Measurements from ENCODE around the gene OR2G3. TPM values are rescaled to one million over a fixed set of nuclear protein-coding genes. Genes with fewer than 3 reads are reported as not detected.

The OR2G3 gene
- not detected for total RNA-seq
- not detected for polyA plus RNA-seq

DNA sequence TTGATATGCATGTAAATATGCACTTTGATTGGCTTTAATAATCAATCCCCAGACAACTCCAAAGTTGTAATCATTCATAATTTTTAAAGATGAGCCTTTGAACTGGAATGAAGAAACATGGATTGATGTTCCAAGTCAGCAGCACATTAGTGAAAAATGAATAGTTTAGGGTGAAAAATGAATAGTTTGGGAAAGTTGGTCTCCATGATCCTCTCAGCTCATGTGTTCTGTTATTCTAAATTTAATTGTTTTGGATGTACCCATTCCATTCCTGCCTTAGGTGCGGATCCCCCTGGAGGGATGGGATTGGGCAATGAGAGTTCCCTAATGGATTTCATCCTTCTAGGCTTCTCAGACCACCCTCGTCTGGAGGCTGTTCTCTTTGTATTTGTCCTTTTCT is at the start of gene OR2G3:
Gene OR2G3, plus strand, starts transcription at position 301 of the 400 bp plus-strand sequence. Its CDS starts 0 bp downstream, at position 301.
- 73% methylated on average over 2 of the region's 2 CpGs for WGBS
- no peak within 1 kb of the TSS for H3K4me3 ChIP-seq (ENCODE audit: low read depth, low read length)
- no peak for DNase-seq (ENCODE audit: extremely low spot score)
- H3K36me3 ChIP-seq (ENCODE audit: insufficient read depth): no peaks in the 10 kb centered on the region
- no peak within 1 kb of the TSS for H3K27ac ChIP-seq (ENCODE audit: low read depth)
- H3K4me1 ChIP-seq (ENCODE audit: insufficient read depth): no peaks in the 10 kb centered on the region

DNA sequence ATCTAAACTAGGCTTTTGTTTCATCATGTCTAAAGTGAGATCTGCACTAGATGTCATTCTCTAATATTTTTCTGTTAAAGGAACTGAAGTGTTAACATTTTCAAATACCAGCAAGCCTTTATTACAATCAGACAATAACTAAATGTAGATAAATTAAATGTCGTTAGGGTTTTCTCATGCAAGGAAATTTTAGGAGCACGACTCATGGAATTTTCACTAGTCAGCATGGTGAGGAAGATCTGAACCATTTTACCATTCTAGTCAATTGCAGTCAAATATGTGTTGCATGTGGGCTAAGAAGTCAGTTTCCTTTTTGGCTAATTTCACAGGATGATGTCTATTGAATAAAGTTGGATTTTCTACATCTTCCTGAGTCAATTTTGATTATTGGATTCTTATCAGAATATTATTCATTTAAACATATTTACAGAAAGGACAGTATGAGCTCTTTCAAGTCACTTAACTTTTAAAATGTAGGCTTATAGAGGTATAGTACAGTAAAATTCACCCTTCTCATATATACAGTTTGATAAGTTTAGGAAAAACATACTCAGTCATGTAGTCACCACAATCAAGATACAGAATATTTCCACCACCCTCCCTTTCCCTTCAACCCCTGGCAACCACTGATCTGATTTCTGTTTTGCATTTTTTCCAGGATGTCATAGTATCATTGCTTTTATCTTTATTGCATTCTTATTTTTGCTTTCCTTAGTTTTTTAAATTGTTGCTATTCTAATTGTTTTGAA is 47.3 kb upstream of the OR2G3 start:
- WGBS: 63% methylated on average over 2 of the region's 2 CpGs
- DNase-seq (ENCODE audit: extremely low spot score): no peak
- no peak overlapping the region for H3K4me3 ChIP-seq (ENCODE audit: low read depth, low read length)
- H3K4me1 ChIP-seq (ENCODE audit: insufficient read depth): no peaks in the 10 kb centered on the region
- no peaks in the 10 kb centered on the region for H3K36me3 ChIP-seq (ENCODE audit: insufficient read depth)
- H3K27ac ChIP-seq (ENCODE audit: low read depth): no peak overlapping the region

DNA sequence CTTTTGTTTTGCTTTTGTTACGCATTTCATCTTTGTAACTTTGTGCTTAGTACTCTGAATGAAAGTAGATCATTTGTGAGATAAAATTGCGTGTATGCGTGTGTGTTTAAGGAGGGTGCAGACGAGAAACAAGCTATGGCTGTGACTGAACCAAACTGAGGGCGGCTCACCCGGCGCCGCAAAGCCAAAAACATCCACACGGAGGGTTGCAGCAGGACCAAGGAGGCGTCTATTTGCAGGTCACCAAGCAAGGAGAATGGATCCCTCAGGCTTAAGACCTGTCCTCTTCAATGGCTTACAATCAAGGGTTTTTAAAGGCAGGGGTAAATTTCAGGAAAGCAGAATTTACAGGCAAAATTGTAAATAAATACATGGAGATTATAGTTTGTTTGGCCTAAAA is 43.7 kb upstream of the OR2G3 start:
- H3K4me1 ChIP-seq (ENCODE audit: insufficient read depth): no peaks in the 10 kb centered on the region
- no peak overlapping the region for H3K27ac ChIP-seq (ENCODE audit: low read depth)
- H3K4me3 ChIP-seq (ENCODE audit: low read depth, low read length): no peak overlapping the region
- H3K36me3 ChIP-seq (ENCODE audit: insufficient read depth): no peaks in the 10 kb centered on the region
- no peak for DNase-seq (ENCODE audit: extremely low spot score)
- 71% methylated on average over 10 of the region's 10 CpGs for WGBS

DNA sequence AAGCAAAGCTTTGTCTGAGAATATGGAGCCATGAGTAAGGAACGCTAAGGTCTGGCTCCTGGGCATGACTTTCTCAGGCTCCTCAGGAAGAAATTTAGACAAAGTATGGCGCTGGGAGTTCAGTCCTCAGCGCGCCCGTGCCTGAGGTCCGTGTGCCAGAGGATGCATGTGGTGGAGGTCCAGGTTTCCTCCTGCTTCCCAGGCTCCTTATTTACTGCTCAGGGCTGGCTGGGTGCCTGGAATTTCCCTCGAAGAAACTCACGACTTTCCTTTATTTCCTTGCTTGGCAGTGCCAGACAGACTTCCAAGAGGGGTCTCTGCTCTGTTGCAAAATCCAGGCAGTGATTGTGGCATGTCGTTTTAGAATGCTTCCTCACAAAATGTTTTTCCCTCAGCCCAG is 43.2 kb upstream of the OR2G3 start:
- Histone ChIP-seq H3K27ac (ENCODE audit: low read depth) (no peak overlapping the region), H3K36me3 (ENCODE audit: insufficient read depth) (no peaks in the 10 kb centered on the region), H3K4me3 (ENCODE audit: low read depth, low read length) (no peak overlapping the region), H3K4me1 (ENCODE audit: insufficient read depth) (no peaks in the 10 kb centered on the region)
- WGBS: 52% methylated on average over 9 of the region's 9 CpGs
- DNase-seq (ENCODE audit: extremely low spot score): no peak

DNA sequence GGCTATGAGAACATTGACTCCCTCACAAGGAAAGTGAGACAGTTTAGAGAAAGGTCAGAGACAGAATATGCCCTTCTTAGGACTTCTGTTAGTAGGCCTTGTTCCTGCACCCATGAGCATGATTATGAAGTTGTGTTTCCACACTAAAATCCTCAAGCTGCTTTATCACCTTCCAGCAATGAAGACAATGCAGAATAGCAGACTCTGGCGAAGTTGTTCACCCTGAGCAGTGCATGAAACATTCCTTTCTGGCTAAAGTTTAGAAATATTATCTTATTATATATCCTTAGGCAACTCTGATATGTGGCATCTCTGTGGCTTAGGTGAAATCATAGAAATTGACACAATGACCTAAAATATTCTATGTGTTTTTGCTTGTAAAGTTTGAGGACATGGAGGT is 31.1 kb upstream of the OR2G3 start:
- no peaks in the 10 kb centered on the region for H3K4me1 ChIP-seq (ENCODE audit: insufficient read depth)
- H3K36me3 ChIP-seq (ENCODE audit: insufficient read depth): no peaks in the 10 kb centered on the region
- H3K4me3 ChIP-seq (ENCODE audit: low read depth, low read length): no peak overlapping the region
- no peak overlapping the region for H3K27ac ChIP-seq (ENCODE audit: low read depth)
- 53% methylated on average over 1 of the region's 1 CpG for WGBS
- no peak for DNase-seq (ENCODE audit: extremely low spot score)

DNA sequence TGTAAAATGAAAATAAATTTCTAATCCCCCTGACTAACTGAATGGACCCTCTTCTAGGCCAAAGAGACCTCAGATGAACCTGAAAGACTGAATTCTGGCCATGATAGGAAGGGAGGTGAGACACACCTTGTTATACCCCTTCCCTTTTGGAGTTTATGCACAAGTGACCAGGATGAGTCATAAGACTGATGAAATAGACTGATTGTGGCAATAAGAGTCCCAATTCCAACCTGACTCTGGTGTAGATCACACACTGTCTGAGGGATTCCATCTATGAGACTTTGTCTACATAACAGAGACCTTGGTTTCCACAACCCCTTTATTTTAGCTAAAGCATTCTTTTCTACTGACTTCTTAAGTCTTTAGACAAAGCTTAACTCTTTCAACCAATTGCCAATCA is 30.7 kb upstream of the OR2G3 start:
- Histone ChIP-seq H3K4me1 (ENCODE audit: insufficient read depth) (no peaks in the 10 kb centered on the region), H3K4me3 (ENCODE audit: low read depth, low read length) (no peak overlapping the region), H3K36me3 (ENCODE audit: insufficient read depth) (no peaks in the 10 kb centered on the region), H3K27ac (ENCODE audit: low read depth) (no peak overlapping the region)
- DNase-seq (ENCODE audit: extremely low spot score): no peak

DNA sequence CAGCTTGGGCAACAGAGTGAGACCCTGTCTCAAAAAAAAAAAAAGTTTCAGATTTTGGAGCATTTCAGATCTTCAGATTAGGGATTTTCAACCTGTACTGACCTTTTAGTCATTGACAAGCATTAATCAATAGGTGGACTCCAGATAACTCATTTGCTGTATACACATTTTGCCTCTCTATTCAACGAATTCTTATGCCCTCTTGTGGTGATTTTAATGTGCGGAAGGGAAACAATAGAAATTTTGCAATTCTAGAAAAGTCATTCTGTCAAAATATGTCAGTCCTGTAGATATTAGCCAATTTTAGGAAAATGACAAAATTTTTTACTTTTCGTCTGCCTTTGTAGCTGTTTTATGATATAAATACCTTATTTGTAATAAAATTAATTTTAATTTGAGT is 28.9 kb upstream of the OR2G3 start:
- Histone ChIP-seq H3K27ac (ENCODE audit: low read depth) (no peak overlapping the region), H3K4me3 (ENCODE audit: low read depth, low read length) (no peak overlapping the region), H3K4me1 (ENCODE audit: insufficient read depth) (no peaks in the 10 kb centered on the region), H3K36me3 (ENCODE audit: insufficient read depth) (no peaks in the 10 kb centered on the region)
- 56% methylated on average over 3 of the region's 3 CpGs for WGBS
- no peak for DNase-seq (ENCODE audit: extremely low spot score)

DNA sequence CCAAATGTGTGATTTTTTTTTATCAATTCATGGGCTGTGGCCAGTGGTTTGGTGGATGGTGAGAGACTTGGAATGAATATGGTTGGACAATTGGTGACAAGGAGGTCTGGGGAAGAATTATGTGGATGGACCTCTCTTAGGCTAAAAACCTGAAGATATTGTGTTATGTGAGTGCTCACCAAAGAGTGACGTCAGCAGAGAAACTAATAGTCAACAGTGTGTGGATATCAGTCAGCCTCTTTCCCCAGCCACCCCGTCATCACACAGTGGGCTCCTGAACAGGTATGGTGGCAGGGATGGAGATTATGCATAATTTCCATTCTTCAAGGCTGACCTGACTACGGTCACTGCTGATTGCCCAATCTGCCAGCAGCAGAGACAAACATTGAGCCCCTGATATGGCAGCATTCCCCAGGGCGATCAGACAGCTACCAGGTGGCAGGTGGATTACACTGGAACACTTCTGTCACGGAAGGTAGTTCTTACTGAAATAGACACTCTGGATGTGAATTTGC is 26.4 kb upstream of the OR2G3 start:
- no peaks in the 10 kb centered on the region for H3K4me1 ChIP-seq (ENCODE audit: insufficient read depth)
- DNase-seq (ENCODE audit: extremely low spot score): no peak
- H3K36me3 ChIP-seq (ENCODE audit: insufficient read depth): no peaks in the 10 kb centered on the region
- no peak overlapping the region for H3K27ac ChIP-seq (ENCODE audit: low read depth)
- WGBS: 84% methylated on average over 5 of the region's 5 CpGs
- no peak overlapping the region for H3K4me3 ChIP-seq (ENCODE audit: low read depth, low read length)

DNA sequence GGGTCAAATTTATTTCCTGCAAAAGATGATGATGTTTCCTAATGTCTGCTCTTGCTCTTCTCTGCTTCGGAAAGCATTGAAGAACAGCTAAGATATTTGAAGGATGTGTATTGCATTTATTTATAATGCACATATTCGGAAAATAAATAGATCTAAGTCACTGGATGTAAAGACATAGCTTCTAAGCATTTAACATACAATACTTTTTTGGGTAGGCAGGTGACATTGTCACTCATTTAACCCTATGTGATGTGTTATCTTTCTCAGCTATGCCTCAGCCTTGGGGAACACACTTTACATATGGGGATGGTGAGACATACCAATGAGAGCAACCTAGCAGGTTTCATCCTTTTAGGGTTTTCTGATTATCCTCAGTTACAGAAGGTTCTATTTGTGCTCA is 17.3 kb upstream of the OR2G3 start, which contains the start of gene OR2G2:
Gene OR2G2, plus strand, starts transcription at position 301 of the 400 bp plus-strand sequence. Its CDS starts 0 bp downstream, at position 301.
- no peak within 1 kb of the TSS for H3K27ac ChIP-seq (ENCODE audit: low read depth)
- DNase-seq (ENCODE audit: extremely low spot score): no peak
- no peaks in the 10 kb centered on the region for H3K4me1 ChIP-seq (ENCODE audit: insufficient read depth)
- 85% methylated on average over 2 of the region's 2 CpGs for WGBS
- H3K4me3 ChIP-seq (ENCODE audit: low read depth, low read length): no peak within 1 kb of the TSS
- no peaks in the 10 kb centered on the region for H3K36me3 ChIP-seq (ENCODE audit: insufficient read depth)

DNA sequence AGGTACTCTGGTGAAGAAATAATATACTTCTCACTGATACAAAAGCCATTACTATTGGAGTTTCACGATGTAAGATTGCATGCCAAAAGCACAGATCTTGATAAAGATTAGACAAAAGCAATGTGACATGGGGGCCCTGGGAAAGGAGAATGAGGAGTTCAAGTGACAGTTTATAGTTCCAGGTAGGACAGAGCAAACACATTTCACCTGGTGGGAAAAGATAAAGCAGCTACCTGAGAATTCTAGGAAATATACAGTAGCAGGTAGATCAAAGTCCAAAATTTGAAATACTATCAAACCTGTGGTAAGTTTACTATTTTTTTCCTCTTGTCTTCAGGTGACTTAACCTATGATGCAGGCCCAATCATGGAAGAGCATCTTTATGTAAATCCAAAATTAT is 8.0 kb downstream of the OR2G3 start:
- Histone ChIP-seq H3K4me1 (ENCODE audit: insufficient read depth) (no peaks in the 10 kb centered on the region), H3K27ac (ENCODE audit: low read depth) (no peak overlapping the region), H3K4me3 (ENCODE audit: low read depth, low read length) (no peak overlapping the region), H3K36me3 (ENCODE audit: insufficient read depth) (no peaks in the 10 kb centered on the region)
- no peak for DNase-seq (ENCODE audit: extremely low spot score)
- 62% methylated on average over 1 of the region's 1 CpG for WGBS

DNA sequence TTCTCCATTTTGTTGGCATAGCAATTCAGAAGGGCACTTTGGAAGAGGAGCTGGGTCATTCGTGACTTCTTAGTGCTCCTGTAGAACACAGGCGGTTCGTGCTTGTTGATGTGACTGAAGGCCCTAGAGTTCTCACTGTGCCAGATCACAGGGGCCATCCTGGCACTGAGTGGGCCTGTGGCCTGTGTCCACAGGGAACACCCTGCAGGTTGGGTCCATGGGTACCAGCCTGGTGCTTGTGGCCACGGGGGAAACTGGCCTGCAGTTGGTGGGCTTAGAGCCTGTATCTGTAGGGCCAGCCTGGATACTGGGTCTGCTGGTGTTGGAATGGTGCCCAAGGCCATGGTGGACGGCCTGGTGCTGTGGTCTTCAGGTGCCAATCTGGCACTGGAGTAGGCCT is 9.2 kb downstream of the OR2G3 start:
- no peak for DNase-seq (ENCODE audit: extremely low spot score)
- no peaks in the 10 kb centered on the region for H3K4me1 ChIP-seq (ENCODE audit: insufficient read depth)
- no peaks in the 10 kb centered on the region for H3K36me3 ChIP-seq (ENCODE audit: insufficient read depth)
- H3K27ac ChIP-seq (ENCODE audit: low read depth): no peak overlapping the region
- 81% methylated on average over 5 of the region's 5 CpGs for WGBS
- no peak overlapping the region for H3K4me3 ChIP-seq (ENCODE audit: low read depth, low read length)

DNA sequence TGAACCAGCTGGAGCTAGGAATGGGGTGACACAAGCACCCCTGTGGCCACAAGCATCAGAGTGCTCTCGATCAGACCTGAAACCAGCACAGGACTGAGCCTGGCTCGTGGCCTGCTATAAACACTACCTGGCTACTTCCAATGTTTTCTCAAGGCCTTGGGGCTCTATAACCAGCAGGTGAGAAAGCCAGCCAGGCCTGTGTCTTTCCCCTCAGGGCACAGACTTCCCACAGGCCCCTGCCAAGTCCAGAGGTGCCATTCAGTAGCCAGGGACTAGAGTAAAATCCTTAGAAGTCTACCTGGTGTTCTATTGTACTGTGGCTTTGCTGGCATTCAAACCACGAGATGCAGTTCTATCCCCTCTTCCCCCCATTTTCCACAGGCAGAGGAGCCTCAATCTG is 22.6 kb downstream of the OR2G3 start:
- 49% methylated on average over 3 of the region's 3 CpGs for WGBS

DNA sequence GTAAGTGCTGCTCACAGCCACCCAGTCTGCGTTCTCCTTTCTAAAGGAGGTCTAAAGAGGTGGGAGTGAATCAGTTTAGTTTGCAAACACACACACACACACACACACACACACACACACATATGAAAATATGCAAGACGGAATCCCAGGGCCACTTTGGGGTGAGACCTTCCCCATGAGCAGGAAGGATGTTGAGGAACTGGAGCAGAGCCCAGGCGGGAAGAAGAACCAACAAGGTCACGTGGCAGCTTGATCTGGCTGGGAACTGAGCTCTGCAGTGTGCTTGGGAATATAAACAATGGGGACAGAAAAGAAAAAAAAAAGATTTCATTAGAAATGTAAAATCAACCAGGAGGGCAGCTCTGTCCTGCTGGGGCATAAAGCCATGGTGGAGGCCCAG is 32.6 kb downstream of the OR2G3 start:
- WGBS: 67% methylated on average over 4 of the region's 4 CpGs
- H3K4me1 ChIP-seq (ENCODE audit: insufficient read depth): no peaks in the 10 kb centered on the region

More for the DNA sequence above, 22.6 kb downstream of the OR2G3 start:
- Histone ChIP-seq H3K27ac (ENCODE audit: low read depth) (no peak overlapping the region), H3K36me3 (ENCODE audit: insufficient read depth) (no peaks in the 10 kb centered on the region), H3K4me1 (ENCODE audit: insufficient read depth) (no peaks in the 10 kb centered on the region), H3K4me3 (ENCODE audit: low read depth, low read length) (no peak overlapping the region)
- DNase-seq (ENCODE audit: extremely low spot score): no peak

DNA sequence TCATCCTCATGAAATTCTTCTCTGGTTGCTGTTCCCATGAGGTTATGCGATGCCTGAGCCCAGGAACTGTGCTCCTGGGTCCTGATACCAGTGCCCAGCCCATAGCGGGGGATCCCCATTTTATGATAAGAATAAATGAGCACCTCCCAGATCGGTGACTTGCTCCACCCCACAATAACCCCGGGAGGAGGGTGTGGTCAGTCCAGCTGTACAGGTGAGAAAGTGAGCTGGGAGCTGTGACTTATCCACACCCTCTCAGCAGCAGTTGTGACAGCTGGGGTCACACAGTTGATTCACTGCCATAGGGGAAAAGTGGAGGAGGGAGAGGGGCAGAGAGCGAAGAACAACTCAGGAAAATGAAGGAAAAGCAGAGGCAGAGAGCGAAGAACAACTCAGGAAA is 33.4 kb downstream of the OR2G3 start:
- Histone ChIP-seq H3K4me3 (ENCODE audit: low read depth, low read length) (no peak overlapping the region), H3K4me1 (ENCODE audit: insufficient read depth) (no peaks in the 10 kb centered on the region), H3K27ac (ENCODE audit: low read depth) (no peak overlapping the region), H3K36me3 (ENCODE audit: insufficient read depth) (no peaks in the 10 kb centered on the region)
- DNase-seq (ENCODE audit: extremely low spot score): no peak
- WGBS: 87% methylated on average over 6 of the region's 6 CpGs

More for the DNA sequence above, 32.6 kb downstream of the OR2G3 start:
- H3K4me3 ChIP-seq (ENCODE audit: low read depth, low read length): no peak overlapping the region
- no peak overlapping the region for H3K27ac ChIP-seq (ENCODE audit: low read depth)
- DNase-seq (ENCODE audit: extremely low spot score): no peak
- H3K36me3 ChIP-seq (ENCODE audit: insufficient read depth): no peaks in the 10 kb centered on the region
